HG02852 (cell line): ENCODE measurements around the gene HNRNPCL1.
"Not testable (repeated sequence)": the region's sequence is repeated elsewhere in the genome, so short reads cannot be mapped to it uniquely, and the experiment has no call there.

Experiments
- ATAC-seq: cut with Tn5 transposase; IDR thresholded peaks from one replicate; pipeline ENCODE4 v1.9.1; 2021; ENCODE audit warnings: mild to moderate bottlenecking, moderate library complexity; ENCODE audit not compliant: unreplicated experiment

The HNRNPCL1 gene

GRCh38 chr1:12848620-12849019 is at the start of gene HNRNPCL1:
TSS of gene HNRNPCL1 (minus strand) at chr1:12848720. CDS start at chr1:12848289, 431 bp downstream.
- ATAC-seq: not testable (repeated sequence)

DNA sequence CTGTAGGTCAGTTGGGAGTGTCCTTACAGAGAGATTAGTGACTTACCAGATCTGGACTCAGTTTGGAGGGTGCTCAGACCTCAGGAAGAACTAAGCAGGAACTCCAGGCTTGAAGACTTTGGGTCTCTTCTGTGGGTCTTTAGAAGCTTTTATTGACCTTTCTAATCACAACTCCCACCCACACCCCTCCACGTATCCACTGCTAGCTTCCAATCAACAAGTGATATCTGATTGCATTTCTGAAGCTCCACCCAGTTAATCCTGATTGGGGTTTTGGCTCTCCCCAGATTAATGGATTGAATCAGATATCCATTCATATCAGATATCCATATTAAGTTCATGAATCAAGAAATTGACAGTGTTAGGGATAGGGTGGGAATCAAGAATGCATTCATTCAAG is 49.6 kb upstream of the HNRNPCL1 start, which contains the start of gene PRAMEF10:
PRAMEF10 (minus strand) TSS at position 101 of the 400 bp plus-strand sequence. CDS start 2,423 bp downstream, outside the sequence.
- not testable (repeated sequence) for ATAC-seq

- ATAC-seq: not testable (repeated sequence)
Measured at GRCh38 chr1:12886101-12886500, 37.6 kb upstream of the HNRNPCL1 start, which contains the start of gene PRAMEF4. TSS of gene PRAMEF4 (minus strand) at chr1:12886201. CDS start at chr1:12883394, 2,807 bp downstream.

- not testable (repeated sequence) for ATAC-seq
Measured at GRCh38 chr1:12878453-12878852, 29.9 kb upstream of the HNRNPCL1 start.

- ATAC-seq: not testable (repeated sequence)
Measured at GRCh38 chr1:12863131-12863880, 14.8 kb upstream of the HNRNPCL1 start.

GRCh38 chr1:12856786-12857185 is 8.3 kb upstream of the HNRNPCL1 start, which contains the start of gene PRAMEF2:
TSS of gene PRAMEF2 (plus strand) at chr1:12857086. CDS start at chr1:12859010, 1,924 bp downstream.
- not testable (repeated sequence) for ATAC-seq

- ATAC-seq: no peak
Measured at GRCh38 chr1:12851779-12852178, 3.3 kb upstream of the HNRNPCL1 start.

GRCh38 chr1:12833251-12833650 is 15.3 kb downstream of the HNRNPCL1 start:
- ATAC-seq: not testable (repeated sequence)

- not testable (repeated sequence) for ATAC-seq
Measured at GRCh38 chr1:12831310-12831709, 17.2 kb downstream of the HNRNPCL1 start, which contains the start of gene PRAMEF11. TSS of gene PRAMEF11 (minus strand) at chr1:12831410. CDS start at chr1:12828789, 2,621 bp downstream.

GRCh38 chr1:12819061-12819460 is 29.5 kb downstream of the HNRNPCL1 start:
- ATAC-seq: not testable (repeated sequence)

GRCh38 chr1:12811409-12811784 is 37.1 kb downstream of the HNRNPCL1 start:
- ATAC-seq: no peak

DNA sequence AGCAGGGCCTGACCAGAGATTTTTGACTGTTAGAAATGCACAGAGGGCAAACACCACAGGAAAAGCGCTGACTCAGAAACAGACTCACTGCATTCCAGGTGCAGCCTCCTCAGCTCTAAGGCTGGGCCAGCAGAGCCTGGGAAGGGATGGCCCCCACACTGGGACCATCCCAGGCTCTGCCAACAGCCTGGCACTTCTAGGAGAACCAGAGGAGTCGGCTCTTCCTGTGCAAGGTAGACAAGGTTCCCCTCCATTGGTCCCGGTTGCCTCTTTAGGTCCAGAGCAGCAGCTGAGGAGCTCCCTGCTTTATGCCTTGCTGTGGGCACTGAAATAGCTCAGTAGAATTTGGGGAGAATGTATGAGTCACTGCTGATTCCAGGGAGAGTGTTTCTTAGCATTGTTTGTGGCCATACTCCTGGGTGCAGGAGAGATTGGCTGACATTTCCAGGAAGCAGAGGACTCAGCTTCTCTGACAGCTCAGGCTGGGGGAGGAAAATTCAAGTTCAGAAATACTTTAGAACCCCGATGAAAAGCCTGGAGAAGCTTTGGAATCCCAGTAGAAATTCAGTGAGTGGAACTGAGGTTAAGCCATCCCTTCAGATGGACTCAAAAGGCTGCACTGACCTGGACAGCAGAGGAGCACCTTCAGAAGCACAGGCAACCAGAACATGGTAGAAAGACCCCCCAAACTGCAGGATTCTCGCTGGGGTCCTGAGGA is 37.7 kb downstream of the HNRNPCL1 start:
- ATAC-seq: no peak

DNA sequence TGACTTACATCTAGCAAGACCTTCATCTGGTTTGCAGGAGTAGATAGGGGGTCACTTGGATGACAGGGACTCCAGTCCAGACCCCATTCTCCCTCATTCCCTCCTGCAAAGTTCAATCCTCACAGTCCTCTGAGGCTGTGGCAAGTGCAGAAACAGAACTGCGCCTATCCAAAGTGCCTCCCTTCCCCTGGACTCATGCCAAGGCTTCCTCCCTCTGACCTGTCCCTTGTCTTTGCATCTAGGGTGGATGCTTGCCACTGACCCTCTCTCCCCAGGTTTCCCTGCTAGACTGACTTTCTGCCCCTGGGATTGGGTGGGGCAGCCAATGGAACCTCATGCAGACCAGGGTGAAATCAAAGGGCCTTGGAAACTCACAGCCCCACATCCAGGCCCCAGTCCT is 38.6 kb downstream of the HNRNPCL1 start:
- no peak for ATAC-seq

- ATAC-seq: no peak
Measured at GRCh38 chr1:12799730-12800129, 48.8 kb downstream of the HNRNPCL1 start.

DNA sequence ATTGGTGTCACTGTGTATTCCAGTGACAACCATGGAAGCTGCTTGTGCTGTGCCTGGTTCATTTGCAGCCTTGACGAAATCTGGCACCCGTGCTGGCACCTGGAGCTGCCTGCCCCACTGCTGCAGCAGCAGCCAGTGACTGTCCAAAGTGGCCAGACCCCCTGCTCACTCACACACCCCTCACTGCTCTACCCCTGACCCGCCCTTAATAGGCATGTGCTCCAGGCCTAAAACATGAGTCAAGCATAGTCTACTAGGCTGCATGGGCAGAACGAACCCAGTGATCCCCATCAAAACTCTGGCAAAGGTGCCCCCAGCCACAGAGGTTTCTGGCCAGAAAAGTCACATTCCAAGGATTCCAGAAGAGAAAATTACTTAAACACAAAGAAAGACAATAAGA is 49.6 kb downstream of the HNRNPCL1 start:
- ATAC-seq: no peak
